H9 (cell line): ENCODE measurements around the gene STARD8. TPM values are rescaled to one million over a fixed set of nuclear protein-coding genes. Genes with fewer than 3 reads are reported as not detected.

Experiments
- DNase-seq: peaks from one replicate; pipeline ENCODE4 v3.0.0-alpha.2; 2017
- H2AFZ ChIP-seq: one replicate; pipeline ENCODE4 v1.6.1; 2013; ENCODE audit warnings: mild to moderate bottlenecking, low read length, control low read depth, moderate library complexity
- H2AK5ac ChIP-seq: 2 replicates; pipeline ENCODE4 v1.6.1; 2013; ENCODE audit warnings: low read length, control low read depth, mixed read lengths; ENCODE audit not compliant: insufficient read length
- H2BK120ac ChIP-seq: one replicate; pipeline ENCODE4 v1.6.1; 2013; ENCODE audit warnings: low read depth, mild to moderate bottlenecking, low read length, control low read depth, inconsistent platforms; ENCODE audit not compliant: poor library complexity, severe bottlenecking
- H2BK12ac ChIP-seq: 2 replicates; pipeline ENCODE4 v1.6.1; 2013; ENCODE audit warnings: low read length, control low read depth, mixed read lengths, low read depth; ENCODE audit not compliant: insufficient read length
- H2BK15ac ChIP-seq: 2 replicates; pipeline ENCODE4 v1.6.1; 2013; ENCODE audit warnings: low read depth, low read length, control low read depth
- H2BK20ac ChIP-seq: one replicate; pipeline ENCODE4 v1.6.1; 2013; ENCODE audit warnings: low read depth, mild to moderate bottlenecking, low read length, control low read depth, inconsistent platforms; ENCODE audit not compliant: poor library complexity, severe bottlenecking
- H2BK5ac ChIP-seq: 2 replicates; pipeline ENCODE4 v1.6.1; 2013; ENCODE audit warnings: low read length, control low read depth, mixed read lengths; ENCODE audit not compliant: insufficient read length
- H3K14ac ChIP-seq: 2 replicates; pipeline ENCODE4 v1.6.1; 2013; ENCODE audit warnings: low read length, control low read depth; ENCODE audit not compliant: insufficient read depth
- H3K18ac ChIP-seq: 2 replicates; pipeline ENCODE4 v1.6.1; 2013; ENCODE audit warnings: low read depth, mild to moderate bottlenecking, mixed read lengths, low read length, control low read depth; ENCODE audit not compliant: insufficient read length
- H3K23ac ChIP-seq: 2 replicates; pipeline ENCODE4 v1.6.1; 2013; ENCODE audit warnings: low read length, control low read depth, mixed read lengths, low read depth; ENCODE audit not compliant: insufficient read length
- H3K23me2 ChIP-seq: 2 replicates; pipeline ENCODE4 v1.6.1; 2013; ENCODE audit warnings: low read depth, mild to moderate bottlenecking, mixed read lengths, low read length, control low read depth; ENCODE audit not compliant: insufficient read length, poor library complexity, severe bottlenecking
- H3K27ac ChIP-seq: 2 replicates; pipeline ENCODE4 v1.5.1; 2013; ENCODE audit warnings: low read length, control low read depth, mixed read lengths, low read depth; ENCODE audit not compliant: insufficient read length
- H3K27me3 ChIP-seq: 2 replicates; pipeline ENCODE4 v1.6.1; 2013; ENCODE audit warnings: low read length, control low read depth, inconsistent platforms; ENCODE audit not compliant: insufficient read depth
- H3K4ac ChIP-seq: 2 replicates; pipeline ENCODE4 v1.6.1; 2013; ENCODE audit warnings: low read depth, mild to moderate bottlenecking, control low read depth, inconsistent platforms, low read length, moderate library complexity
- H3K4me1 ChIP-seq: 2 replicates; pipeline ENCODE4 v1.6.1; 2013; ENCODE audit warnings: low read length, control low read depth, inconsistent platforms; ENCODE audit not compliant: insufficient read depth
- H3K4me2 ChIP-seq: 2 replicates; pipeline ENCODE4 v1.6.1; 2013; ENCODE audit warnings: low read length, control low read depth, mixed read lengths; ENCODE audit not compliant: insufficient read length, insufficient read depth
- H3K56ac ChIP-seq: 2 replicates; pipeline ENCODE4 v1.6.1; 2013; ENCODE audit warnings: low read depth, mild to moderate bottlenecking, mixed read lengths, low read length, control low read depth; ENCODE audit not compliant: insufficient read length
- H3K79me1 ChIP-seq: 2 replicates; pipeline ENCODE4 v1.6.1; 2013; ENCODE audit warnings: low read depth, mild to moderate bottlenecking, moderate library complexity, low read length, control low read depth, inconsistent platforms; ENCODE audit not compliant: insufficient read depth, poor library complexity, severe bottlenecking
- H3K79me2 ChIP-seq: 2 replicates; pipeline ENCODE4 v1.6.1; 2013; ENCODE audit warnings: low read length, control low read depth, inconsistent platforms; ENCODE audit not compliant: insufficient read depth
- H3K9ac ChIP-seq: 2 replicates; pipeline ENCODE4 v1.6.1; 2013; ENCODE audit warnings: low read length, control low read depth, mixed read lengths; ENCODE audit not compliant: insufficient read length; ENCODE audit errors: extremely low read depth
- H3K9me3 ChIP-seq: one replicate; pipeline ENCODE4 v1.6.1; 2013; ENCODE audit warnings: low read depth, low read length, inconsistent platforms; ENCODE audit not compliant: control insufficient read depth
- H3T11ph ChIP-seq: one replicate; pipeline ENCODE4 v1.6.1; 2013; ENCODE audit warnings: mild to moderate bottlenecking, low read length, control low read depth, inconsistent platforms
- H4K20me1 ChIP-seq: one replicate; pipeline ENCODE4 v1.6.1; 2013; ENCODE audit not compliant: control insufficient read depth, insufficient read length, insufficient read depth
- H4K5ac ChIP-seq: 2 replicates; pipeline ENCODE4 v1.6.1; 2013; ENCODE audit warnings: low read depth, mild to moderate bottlenecking, mixed read lengths, low read length, control low read depth; ENCODE audit not compliant: insufficient read length
- H4K8ac ChIP-seq: replicated peaks from 2 replicates; pipeline ENCODE4 v1.6.1; 2013; ENCODE audit warnings: low read length, control low read depth, mixed read lengths, low read depth; ENCODE audit not compliant: insufficient read length
- H4K91ac ChIP-seq: 2 replicates; pipeline ENCODE4 v1.6.1; 2013; ENCODE audit warnings: low read depth, mild to moderate bottlenecking, moderate library complexity, mixed read lengths, low read length, control low read depth; ENCODE audit not compliant: insufficient read length
- H3K27ac Mint-ChIP-seq, 3 experiments: 2 replicates in 2 of 3; 3 replicates in 1 of 3; pipeline ENCODE4 v1.8.0; 2020 to 2021; ENCODE audit warnings: mixed read lengths in 3 of 3, mild to moderate bottlenecking in 1 of 3, moderate library complexity in 1 of 3
- H3K27me3 Mint-ChIP-seq: 2 replicates; pipeline ENCODE4 v1.8.0; 2021; ENCODE audit warnings: low read depth, mild to moderate bottlenecking, moderate library complexity, mixed read lengths
- H3K36me3 Mint-ChIP-seq, 3 experiments: 2 replicates in 2 of 3; 3 replicates in 1 of 3; pipeline ENCODE4 v1.8.0; 2020 to 2021; ENCODE audit warnings: low read depth in 3 of 3, mixed read lengths in 3 of 3; ENCODE audit not compliant: insufficient read depth in 1 of 3
- H3K4me1 Mint-ChIP-seq, 2 experiments: 2 replicates each; pipeline ENCODE4 v1.8.0; 2020; ENCODE audit warnings: mixed read lengths in 2 of 2
- H3K4me3 Mint-ChIP-seq, 2 experiments: 2 replicates in 1 of 2; 3 replicates in 1 of 2; pipeline ENCODE4 v1.8.0; 2020 to 2021; ENCODE audit warnings: mild to moderate bottlenecking in 2 of 2, mixed read lengths in 2 of 2, moderate library complexity in 1 of 2
- H3K9me3 Mint-ChIP-seq, 2 experiments: 2 replicates in 1 of 2; 3 replicates in 1 of 2; pipeline ENCODE4 v1.8.0; 2020; ENCODE audit warnings: mild to moderate bottlenecking in 2 of 2, mixed read lengths in 2 of 2, moderate library complexity in 1 of 2
- WGBS: extraction: QIAGEN DNeasy Blood & Tissue Kit; methylation state at CpG from one replicate; pipeline ENCODE4 v1.1.7; 2013; ENCODE audit warnings: missing lambda C conversion rate, low lambda C conversion rate, mixed read lengths; ENCODE audit not compliant: insufficient read length; ENCODE audit errors: extremely low coverage; 5-methylcytosine and 5-hydroxymethylcytosine counted together
- total RNA-seq: library from RNA; stranded (reverse); gene quantifications from 2 replicates; pipeline ENCODE4 v1.2.1, GENCODE V29; 2021
- TF ChIP-seq, protein P1 (sequence below): fragments of 200-600 bp; sonication (generic); conservative IDR thresholded peaks from 3 replicates; pipeline ENCODE4 v1.8.0; 2021; ENCODE audit warnings: antibody characterized with exemption, mild to moderate bottlenecking

Gene STARD8
- total RNA-seq, 1 experiment from 2014 or later: 0.52 TPM

DNA sequence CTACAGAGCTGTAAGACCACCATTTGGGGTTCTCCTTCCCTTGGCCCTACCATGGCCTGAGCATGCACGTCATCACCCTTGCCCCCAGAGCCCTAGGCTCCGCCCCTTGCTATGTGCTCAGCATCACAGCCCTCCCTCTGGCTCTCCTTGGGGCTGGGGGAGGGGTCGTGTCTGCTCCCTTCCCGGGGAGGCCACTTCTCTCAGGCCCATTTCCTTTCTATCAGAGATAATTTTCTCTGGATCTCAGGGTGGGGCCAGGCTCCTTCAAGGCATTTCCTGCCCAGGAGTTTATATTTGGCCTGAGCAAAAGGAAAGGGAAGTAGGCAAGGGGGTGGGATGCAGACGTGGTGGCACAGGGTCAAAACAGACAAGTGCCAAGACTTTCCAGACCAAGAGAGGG is 55.9 kb downstream of the STARD8 start:
- WGBS: no CpG with 5 or more reads among the region's 5 CpGs

More for the DNA sequence above, 55.9 kb downstream of the STARD8 start:
- Mint-ChIP-seq H3K4me1 (peaks cover 0 to 8% of the 10 kb centered on the region in 2 experiments; a peak in 2 of 4 replicates), H3K9me3 (peaks cover 44 to 64% of the 10 kb centered on the region in 2 experiments), H3K27ac (no peak overlapping the region), H3K27me3 (no peaks in the 10 kb centered on the region; the same call in none of the 2 replicates), H3K4me3 (no peak overlapping the region), H3K36me3 (no peaks in the 10 kb centered on the region; a peak in 1 of 7 replicates)
- Histone ChIP-seq H3K23me2 (no peaks in the 10 kb centered on the region), H3K79me1 (no peaks in the 10 kb centered on the region), H3K27me3 (no peaks in the 10 kb centered on the region), H3K18ac (no peak overlapping the region), H2BK12ac (no peak overlapping the region), H2BK20ac (no peak overlapping the region), H3K79me2 (no peaks in the 10 kb centered on the region), H2BK120ac (no peak overlapping the region), H3K4ac (no peak overlapping the region), H3K23ac (no peak overlapping the region), H3K4me2 (no peak overlapping the region), H3K9ac (no peak overlapping the region), H2AFZ (no peak overlapping the region), H3K14ac (no peak overlapping the region), H4K5ac (no peak overlapping the region), H3K9me3 (peaks cover 38% of the 10 kb centered on the region), H4K20me1 (no peaks in the 10 kb centered on the region), H3K56ac (no peak overlapping the region), H3K27ac (no peak overlapping the region), H3K4me1 (no peaks in the 10 kb centered on the region; the same call in 1 of the 2 replicates), H4K8ac (no peak overlapping the region), H4K91ac (no peak overlapping the region), H2BK5ac (no peak overlapping the region), H2AK5ac (no peak overlapping the region), H2BK15ac (no peak overlapping the region), H3T11ph (no peak overlapping the region)
- TF ChIP-seq, protein P1, sequence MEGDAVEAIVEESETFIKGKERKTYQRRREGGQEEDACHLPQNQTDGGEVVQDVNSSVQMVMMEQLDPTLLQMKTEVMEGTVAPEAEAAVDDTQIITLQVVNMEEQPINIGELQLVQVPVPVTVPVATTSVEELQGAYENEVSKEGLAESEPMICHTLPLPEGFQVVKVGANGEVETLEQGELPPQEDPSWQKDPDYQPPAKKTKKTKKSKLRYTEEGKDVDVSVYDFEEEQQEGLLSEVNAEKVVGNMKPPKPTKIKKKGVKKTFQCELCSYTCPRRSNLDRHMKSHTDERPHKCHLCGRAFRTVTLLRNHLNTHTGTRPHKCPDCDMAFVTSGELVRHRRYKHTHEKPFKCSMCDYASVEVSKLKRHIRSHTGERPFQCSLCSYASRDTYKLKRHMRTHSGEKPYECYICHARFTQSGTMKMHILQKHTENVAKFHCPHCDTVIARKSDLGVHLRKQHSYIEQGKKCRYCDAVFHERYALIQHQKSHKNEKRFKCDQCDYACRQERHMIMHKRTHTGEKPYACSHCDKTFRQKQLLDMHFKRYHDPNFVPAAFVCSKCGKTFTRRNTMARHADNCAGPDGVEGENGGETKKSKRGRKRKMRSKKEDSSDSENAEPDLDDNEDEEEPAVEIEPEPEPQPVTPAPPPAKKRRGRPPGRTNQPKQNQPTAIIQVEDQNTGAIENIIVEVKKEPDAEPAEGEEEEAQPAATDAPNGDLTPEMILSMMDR: no peak
- DNase-seq: peak; percentile 39
